ENCODE measurements around the gene ADAR.

The ADAR gene

GRCh38 chr1:154571964-154572288, 36.1 kb downstream of the ADAR start:
- H3K27ac ChIP-seq = no peak overlapping the region
- no peak for TF ChIP-seq CTCF (IDR thresholded peaks at IDR 0.05)
- no peak for DNase-seq (ENCODE audit: low spot score)
- H3K4me3 ChIP-seq = no peak overlapping the region

GRCh38 chr1:154571244-154571963, 36.6 kb downstream of the ADAR start:
- DNase-seq (ENCODE audit: low spot score) = no peak
- TF ChIP-seq CTCF (IDR thresholded peaks at IDR 0.05) = no peak
- Histone ChIP-seq H3K27ac (no peak overlapping the region), H3K4me3 (no peak overlapping the region)

- no peak for DNase-seq (ENCODE audit: low spot score)
- H3K4me3 ChIP-seq = peak overlapping the region; percentile 58
- no peak for TF ChIP-seq CTCF (IDR thresholded peaks at IDR 0.05)
- no peak overlapping the region for H3K27ac ChIP-seq
Measured at GRCh38 chr1:154568157-154568815, 39.7 kb downstream of the ADAR start.

GRCh38 chr1:154567386-154568156, 40.4 kb downstream of the ADAR start, which contains the start of gene CHRNB2:
Gene CHRNB2 (plus strand): TSS chr1:154567778. CDS start chr1:154568045, 267 bp downstream.
- no peak for TF ChIP-seq CTCF (IDR thresholded peaks at IDR 0.05)
- Histone ChIP-seq H3K27ac (no peak within 1 kb of the TSS), H3K4me3 (peak within 1 kb of the TSS; percentile 58)
- DNase-seq (ENCODE audit: low spot score) = peak; percentile 82

- H3K4me3 ChIP-seq = no peak overlapping the region
- H3K27ac ChIP-seq = no peak overlapping the region
- TF ChIP-seq CTCF (IDR thresholded peaks at IDR 0.05) = no peak
- DNase-seq (ENCODE audit: low spot score) = no peak
Measured at GRCh38 chr1:154565876-154566275, 42.1 kb downstream of the ADAR start.

GRCh38 chr1:154559466-154560044, 48.4 kb downstream of the ADAR start:
- Histone ChIP-seq H3K27ac (peak overlapping the region; percentile 86 to 95), H3K4me3 (peak overlapping the region; percentile 98)
- peak; percentile 90 for DNase-seq (ENCODE audit: low spot score)
- TF ChIP-seq CTCF (IDR thresholded peaks at IDR 0.05) = peak; percentile 63
